GM21723 (cell line): ENCODE data around the gene CDR2L.
"Not testable (repeated sequence)": the region's sequence is repeated elsewhere in the genome, so short reads cannot be mapped to it uniquely, and the experiment has no call there.

ENCODE experiments used
- ATAC-seq: cut with Tn5 transposase; IDR thresholded peaks from one replicate; pipeline ENCODE4 v1.9.1; 2021; ENCODE audit warnings: mild to moderate bottlenecking, moderate library complexity; ENCODE audit not compliant: unreplicated experiment

The CDR2L gene

GRCh38 chr17:74979408-74980146, 7.9 kb upstream of the CDR2L start:
- ATAC-seq: no peak

GRCh38 chr17:74981318-74981978, 6.0 kb upstream of the CDR2L start:
- no peak for ATAC-seq

- no peak for ATAC-seq
Observed at GRCh38 chr17:74981979-74982662, 5.3 kb upstream of the CDR2L start.

GRCh38 chr17:74982663-74983313, 4.6 kb upstream of the CDR2L start:
- ATAC-seq: not testable (repeated sequence)

- ATAC-seq: no peak
Observed at GRCh38 chr17:74986206-74986576, 1.2 kb upstream of the CDR2L start.

DNA sequence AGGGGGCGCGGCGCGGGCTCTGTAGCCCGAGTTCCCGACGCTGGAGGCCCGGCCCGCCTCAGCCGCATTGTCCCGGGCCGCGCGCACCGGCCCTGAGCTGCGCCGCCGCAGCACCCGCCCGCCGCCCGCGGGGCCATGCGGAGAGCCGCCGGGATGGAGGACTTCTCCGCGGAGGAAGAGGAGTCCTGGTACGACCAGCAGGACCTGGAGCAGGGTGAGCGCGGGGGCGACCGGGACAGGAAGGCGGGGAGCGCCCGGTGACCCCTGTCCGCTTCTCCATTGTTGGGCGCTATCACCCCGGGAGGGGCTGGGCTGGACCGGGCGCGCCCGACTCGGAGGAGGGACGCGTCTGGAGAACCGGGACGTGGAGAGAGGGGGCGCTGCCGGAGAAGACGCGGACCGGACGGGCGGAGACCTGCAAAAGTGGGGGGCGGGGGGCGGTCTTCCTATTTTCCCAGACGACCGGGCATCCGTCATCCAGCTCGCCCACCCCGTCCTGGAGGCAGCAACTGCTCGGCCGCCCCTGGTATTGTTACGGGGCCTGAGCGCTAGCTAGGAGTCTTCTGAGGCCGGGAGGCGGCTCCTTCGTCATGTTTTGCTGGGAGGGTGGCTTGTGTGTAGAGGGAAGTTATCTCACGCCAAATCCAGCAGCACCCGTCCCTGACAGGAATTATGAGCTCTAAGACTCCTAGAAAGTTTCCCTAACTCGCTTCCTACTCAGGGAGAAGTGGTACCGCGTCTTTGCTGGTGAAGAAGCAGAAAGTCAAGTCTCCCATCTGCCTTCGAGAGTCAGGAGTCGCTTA, 678 bp downstream of the CDR2L start:
- ATAC-seq: peak; percentile 53

DNA sequence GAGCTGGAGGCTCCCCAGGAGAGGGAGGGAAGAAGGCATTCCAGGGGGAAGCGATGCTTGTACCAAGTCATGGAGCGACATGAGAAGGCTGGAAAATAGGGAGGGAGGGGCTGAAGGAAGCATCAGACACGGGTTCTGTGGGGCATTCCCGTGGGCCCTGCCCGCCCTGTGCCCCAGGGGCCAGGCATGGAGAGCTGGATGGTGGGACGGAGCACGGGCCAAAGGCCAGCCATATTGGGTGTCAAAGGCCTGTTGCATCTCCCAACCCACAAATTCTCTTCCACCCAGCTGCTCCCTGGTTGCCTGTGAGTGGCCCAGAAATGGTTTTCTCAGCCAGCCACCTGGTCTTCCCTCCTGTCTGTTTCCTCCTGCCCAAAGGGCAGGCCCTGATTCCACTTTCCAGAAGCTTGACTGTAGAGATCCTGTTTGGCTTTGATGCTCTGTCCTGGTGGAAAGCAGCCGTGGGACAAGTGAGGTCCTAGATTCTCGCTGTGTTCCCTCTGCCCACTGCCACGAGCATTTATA, 3.2 kb downstream of the CDR2L start:
- no peak for ATAC-seq

DNA sequence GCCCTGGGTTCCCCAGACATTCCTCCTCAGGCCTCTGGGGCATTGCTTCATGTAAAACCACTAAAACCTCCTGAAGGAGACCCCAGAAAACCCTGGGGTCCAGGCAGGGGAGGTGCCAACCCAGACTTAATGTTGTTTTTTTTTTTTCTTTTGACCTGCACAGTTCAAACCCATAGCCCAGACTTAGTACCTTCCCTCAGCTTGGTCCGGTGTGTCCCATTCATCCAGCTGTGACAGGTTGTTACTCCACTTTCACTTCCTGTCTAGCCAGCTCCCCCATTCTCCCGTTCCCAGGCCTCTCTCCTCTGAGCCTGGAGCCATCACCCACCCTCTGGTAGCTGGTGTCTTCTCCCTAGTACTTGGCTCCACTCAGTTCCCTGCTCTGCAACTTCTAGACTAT, 4.8 kb downstream of the CDR2L start:
- ATAC-seq: no peak

DNA sequence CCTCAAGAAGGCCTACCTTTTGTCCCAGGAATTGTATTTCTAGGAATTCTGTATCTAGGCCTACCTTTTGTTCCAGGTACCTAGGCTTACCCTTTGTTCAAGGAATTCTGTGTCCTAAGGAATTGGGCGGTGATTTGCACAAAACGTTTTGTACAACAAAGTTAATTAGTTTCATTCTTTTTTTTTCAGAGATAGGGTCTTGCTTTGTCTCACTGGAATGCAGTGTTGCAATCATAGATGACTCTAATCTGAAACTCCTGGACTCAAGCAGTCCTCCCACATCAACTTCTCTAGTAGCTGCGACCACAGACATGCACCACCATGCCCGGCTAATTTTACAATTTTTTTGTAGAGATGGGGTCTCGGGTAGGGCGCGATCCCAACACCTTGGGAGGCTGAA, 7.0 kb downstream of the CDR2L start:
- no peak for ATAC-seq

- ATAC-seq: no peak
Observed at GRCh38 chr17:74995847-74996246, 8.4 kb downstream of the CDR2L start.

DNA sequence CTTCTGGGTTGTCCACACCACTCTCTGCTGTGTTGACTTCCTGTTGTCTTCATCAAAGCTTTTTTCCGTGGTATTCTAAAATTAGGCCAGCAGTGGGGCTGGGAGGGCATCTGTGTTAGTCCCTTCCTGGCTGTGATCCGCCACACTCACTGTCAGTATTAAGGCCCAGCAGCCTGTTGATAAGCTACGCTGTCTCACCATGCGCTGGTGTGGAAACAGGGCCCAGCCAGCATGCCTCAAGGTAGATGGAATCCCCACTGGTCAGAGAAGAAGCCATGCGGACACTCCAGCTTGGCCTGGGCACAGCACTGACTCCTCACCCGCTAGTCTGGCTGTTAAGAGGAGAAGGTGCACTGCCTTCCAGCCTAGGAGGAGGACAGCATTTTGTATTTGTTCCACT, 11.4 kb downstream of the CDR2L start:
- no peak for ATAC-seq

- no peak for ATAC-seq
Observed at GRCh38 chr17:74999523-74999922, 12.1 kb downstream of the CDR2L start.

GRCh38 chr17:75001915-75002843, 14.7 kb downstream of the CDR2L start:
- no peak for ATAC-seq

- no peak for ATAC-seq
Observed at GRCh38 chr17:75003070-75003956, 15.9 kb downstream of the CDR2L start.

DNA sequence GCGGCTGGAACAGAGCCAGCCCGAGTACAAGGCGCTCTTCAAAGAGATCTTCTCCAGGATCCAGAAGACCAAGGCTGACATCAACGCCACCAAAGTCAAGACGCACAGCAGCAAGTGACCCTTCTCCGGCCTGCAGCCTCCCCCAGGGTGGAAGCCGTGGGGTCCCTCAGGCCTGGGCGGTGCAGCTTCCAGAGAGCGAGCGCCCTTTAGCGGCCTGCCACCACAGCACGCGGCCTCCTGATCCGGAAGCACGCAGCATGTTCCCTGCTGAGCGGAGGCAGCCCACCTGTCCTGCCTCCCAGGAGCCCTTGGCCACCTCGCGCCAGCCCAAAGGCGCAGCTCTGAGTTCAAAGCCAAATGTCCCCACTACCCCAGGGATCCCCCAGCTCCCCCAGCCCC, 16.5 kb downstream of the CDR2L start:
- ATAC-seq: no peak

GRCh38 chr17:75004371-75004770, 16.9 kb downstream of the CDR2L start:
- no peak for ATAC-seq

- ATAC-seq: no peak
Observed at GRCh38 chr17:75005291-75005690, 17.9 kb downstream of the CDR2L start.

- not testable (repeated sequence) for ATAC-seq
Observed at GRCh38 chr17:75006084-75006483, 18.7 kb downstream of the CDR2L start.
